A204.1 (cell line): Measurements from ENCODE around the gene GRM7.
"Not testable (repeated sequence)": the region's sequence is repeated elsewhere in the genome, so short reads cannot be mapped to it uniquely, and the experiment has no call there.

ENCODE experiments used
- FAIRE-seq: peaks from 2 replicates; lab custom pipeline; 2012; peaks lifted over from hg19 to GRCh38; lab: Jason Lieb, UNC

GRM7 gene

DNA sequence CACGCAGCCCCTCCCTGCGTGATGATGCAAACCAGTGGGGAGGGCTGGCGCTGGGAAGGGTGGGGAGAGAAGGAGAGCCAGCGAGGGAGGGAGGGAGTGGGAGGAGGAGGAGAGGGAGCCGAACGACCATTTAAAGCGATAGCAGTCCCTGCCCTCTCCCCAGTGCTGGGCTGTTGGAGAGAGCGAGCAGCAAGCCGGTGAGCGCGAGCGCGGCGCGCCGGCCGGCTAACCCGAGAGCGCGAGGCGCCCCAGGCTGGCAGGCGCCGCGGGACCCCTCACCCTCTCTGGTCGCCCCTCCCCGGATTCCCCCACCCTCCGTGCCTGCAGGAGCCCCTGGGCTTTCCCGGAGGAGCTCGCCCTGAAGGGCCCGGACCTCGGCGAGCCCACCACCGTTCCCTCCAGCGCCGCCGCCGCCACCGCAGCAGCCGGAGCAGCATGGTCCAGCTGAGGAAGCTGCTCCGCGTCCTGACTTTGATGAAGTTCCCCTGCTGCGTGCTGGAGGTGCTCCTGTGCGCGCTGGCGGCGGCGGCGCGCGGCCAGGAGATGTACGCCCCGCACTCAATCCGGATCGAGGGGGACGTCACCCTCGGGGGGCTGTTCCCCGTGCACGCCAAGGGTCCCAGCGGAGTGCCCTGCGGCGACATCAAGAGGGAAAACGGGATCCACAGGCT, at the start of gene GRM7:
Gene GRM7, plus strand, starts transcription at position 162 of the 671 bp plus-strand sequence.
- FAIRE-seq, result no peak

- no peak for FAIRE-seq
Measured at GRCh38 chr3:6821411-6821810, 39.5 kb upstream of the GRM7 start.

GRCh38 chr3:6825524-6825923, 35.4 kb upstream of the GRM7 start:
- no peak for FAIRE-seq

DNA sequence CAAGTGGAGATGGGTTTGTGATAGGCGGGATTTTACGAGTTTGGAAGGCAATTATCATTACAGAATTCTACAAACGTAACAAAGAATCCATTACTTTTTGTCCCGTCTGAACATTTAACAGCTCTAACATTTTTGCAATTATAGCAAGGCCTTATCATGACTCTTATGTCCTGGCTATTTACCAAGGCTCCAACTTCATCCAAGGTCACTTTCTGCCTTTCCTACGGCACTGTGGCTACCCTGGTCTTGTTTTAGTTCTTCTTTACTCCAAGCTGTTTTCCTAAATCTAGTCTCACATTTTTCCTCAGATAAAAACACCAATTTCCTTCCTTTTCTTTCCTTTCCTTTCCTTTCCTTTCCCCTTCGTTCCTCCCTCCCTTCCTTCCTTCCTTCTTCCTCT, 33.5 kb upstream of the GRM7 start:
- no peak for FAIRE-seq

DNA sequence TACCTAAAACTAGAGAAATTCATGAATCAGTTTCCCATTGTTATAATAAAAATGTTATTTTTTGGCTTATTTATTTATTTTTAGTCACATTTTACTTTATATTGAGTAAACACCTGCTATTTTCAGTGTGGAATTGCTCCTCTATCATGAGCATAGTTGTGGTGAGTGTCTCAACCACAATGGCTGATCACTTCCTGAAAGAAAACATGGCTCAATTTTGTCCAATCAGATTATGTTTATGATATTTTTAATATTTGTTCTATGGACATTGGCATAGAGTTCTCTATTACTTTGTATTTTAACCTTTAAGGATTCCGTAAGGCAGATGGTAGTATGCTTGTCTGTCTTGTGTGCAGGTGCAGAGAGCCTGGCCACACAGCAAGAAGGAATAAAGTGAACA, 16.2 kb upstream of the GRM7 start:
- FAIRE-seq, result no peak

GRCh38 chr3:6854184-6854583, 6.7 kb upstream of the GRM7 start:
- no peak for FAIRE-seq

DNA sequence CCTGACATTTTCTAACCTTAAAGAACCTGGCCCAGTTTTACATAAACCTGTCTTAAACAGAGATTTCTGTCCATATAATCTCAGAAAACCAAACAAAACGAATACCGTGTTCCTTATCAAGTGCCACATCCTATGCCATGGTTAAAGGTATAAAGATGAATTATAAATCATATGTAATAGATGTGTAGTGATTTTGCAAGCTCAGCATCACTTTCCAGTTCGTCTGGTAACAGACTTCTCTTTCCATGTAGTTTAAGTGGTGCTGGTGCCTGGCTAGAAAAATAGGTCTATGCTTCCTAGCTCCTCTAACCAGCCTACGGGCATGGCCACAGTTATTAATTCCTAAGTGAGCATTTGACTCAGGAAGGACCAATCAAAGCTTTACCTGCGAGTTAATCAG, 3.4 kb upstream of the GRM7 start:
- no peak for FAIRE-seq

DNA sequence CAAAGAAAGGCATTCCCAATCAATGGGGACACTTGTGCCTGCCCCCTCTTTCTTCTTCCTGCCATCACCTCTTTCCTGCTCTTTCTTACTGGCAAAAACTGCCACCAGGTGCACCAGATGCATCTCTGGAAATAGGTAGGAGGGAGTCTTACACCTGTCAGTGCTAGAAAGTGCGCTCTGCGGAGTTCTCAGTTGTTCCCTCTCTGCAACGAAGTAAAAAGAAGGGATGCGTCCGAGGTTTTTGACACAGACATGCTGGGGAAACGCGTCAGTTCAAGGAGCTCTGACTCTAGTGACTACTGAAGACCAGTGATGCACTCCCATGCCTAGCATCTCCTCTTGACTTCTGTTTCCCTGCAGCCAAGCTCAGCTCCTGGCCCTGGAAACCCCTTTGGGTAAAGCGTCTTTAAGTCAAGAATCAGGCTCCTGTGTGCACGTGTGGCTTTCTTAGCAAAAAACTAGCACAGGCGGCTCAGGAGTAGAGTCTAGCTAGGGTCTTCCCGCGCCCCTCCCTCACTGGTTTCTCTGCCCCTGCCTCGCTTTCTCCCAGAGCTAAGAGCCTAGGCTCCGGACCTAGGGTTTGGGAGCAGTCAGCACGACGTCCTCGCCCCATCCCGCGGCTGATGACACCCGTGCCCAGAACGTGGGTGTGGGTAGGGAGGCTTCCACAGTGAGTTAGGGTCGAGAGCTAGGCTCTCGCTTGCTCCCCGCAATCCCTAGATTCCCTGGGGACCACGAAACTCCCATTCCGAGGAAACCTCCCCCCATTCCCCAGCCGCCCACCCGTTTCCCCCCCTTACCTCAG, 564 bp upstream of the GRM7 start:
- no peak for FAIRE-seq

DNA sequence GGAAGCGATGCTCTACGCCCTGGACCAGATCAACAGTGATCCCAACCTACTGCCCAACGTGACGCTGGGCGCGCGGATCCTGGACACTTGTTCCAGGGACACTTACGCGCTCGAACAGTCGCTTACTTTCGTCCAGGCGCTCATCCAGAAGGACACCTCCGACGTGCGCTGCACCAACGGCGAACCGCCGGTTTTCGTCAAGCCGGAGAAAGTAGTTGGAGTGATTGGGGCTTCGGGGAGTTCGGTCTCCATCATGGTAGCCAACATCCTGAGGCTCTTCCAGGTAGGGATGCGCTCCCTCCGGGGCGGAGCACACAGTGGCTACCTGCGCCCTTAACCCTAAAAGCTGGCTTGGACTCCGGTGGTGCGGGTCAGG, 698 bp downstream of the GRM7 start:
- no peak for FAIRE-seq

DNA sequence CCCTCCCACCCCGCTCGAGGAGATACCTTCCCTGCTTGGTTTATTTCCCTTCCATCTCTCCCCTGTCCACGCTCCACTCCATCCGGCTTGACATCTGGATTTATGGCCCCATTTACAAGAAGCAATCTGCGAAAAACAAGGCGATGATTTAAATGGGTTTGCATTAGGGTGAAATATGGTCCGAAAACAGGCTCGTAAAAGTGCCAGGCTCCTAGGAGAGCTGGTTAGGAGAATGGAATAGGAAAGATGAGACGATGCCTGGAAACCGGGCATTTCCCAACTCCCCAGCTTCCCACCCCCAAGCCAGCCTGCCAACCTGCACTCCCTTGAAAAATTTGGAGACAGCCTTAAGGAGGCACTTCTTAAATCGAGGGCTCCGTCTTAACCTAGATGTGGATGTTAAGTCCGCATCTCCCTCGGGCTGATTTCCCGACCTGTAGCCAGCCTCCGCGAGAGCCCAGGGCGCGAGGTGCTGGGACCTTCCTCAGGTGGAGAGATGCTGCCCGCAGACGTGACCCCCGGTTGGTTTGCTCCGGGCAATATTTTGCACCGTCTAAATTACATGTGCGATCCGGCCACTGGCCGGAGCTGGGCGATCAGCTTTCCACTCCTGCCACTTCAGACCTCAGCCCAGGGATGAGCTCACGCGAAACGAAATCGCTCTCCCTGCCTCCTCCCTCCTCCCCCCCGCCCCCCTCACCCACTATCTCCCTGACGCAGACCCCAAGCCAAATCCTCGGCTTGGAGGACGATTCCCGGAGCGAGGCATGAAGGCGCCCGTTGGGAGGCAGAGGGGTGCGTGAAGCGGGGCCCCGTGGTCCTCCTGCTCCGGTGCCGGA, 1.3 kb downstream of the GRM7 start:
- FAIRE-seq, result no peak

DNA sequence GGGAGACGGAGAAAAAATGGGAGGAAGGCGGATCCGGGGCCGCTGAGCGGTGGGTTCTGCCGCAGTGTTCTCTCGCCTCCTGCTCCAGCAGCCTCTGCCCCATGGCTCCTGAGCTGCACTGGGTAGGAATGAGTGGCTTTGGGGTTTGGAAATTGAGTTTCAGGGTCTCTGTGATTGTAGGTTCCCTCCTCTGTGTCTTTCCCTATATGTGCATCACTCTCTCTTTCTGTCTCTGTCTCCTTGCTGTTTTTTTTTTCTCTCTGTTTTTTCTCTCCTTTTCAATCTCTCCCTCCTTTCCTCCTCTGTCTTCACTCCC, 1.9 kb downstream of the GRM7 start:
- FAIRE-seq, result no peak

DNA sequence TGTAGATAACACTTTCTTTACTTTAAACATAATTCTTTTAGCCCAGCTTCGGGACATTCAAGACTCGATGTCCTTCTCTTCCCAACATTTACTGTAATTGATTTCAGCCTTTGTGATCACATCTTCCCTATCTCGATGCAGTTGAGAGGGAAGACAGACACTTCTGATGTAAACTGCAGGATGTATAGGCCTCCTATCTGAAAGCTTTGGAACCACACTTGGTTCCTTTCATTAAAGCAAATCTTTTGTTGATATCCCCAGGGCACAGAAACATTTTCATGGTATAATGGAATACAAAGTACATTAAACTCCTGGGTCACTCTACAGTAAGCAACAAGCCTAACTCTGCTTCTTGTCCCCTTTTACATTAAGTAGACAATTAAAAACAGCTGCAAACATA, 6.4 kb downstream of the GRM7 start:
- no peak for FAIRE-seq

DNA sequence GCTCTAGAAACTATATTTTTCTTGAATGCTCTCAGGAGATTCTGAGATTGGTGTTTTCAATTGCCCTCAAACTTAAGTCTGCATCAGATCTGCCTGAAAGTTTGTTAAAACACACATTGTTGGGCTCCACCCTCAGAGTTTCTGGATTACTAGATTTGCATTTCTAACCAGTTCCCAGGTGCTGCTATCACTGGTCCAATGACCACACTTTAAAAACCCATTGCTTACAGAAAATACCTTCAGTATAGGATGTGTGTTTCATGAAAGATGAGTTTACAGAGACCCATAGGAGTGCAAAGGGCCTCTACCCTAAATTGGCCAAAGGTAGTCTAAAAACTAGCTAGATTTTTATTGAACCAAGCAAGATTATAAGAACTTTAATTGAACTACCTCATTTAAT, 17.8 kb downstream of the GRM7 start:
- FAIRE-seq, result no peak

GRCh38 chr3:6912240-6912639, 51.3 kb downstream of the GRM7 start:
- FAIRE-seq, result no peak

DNA sequence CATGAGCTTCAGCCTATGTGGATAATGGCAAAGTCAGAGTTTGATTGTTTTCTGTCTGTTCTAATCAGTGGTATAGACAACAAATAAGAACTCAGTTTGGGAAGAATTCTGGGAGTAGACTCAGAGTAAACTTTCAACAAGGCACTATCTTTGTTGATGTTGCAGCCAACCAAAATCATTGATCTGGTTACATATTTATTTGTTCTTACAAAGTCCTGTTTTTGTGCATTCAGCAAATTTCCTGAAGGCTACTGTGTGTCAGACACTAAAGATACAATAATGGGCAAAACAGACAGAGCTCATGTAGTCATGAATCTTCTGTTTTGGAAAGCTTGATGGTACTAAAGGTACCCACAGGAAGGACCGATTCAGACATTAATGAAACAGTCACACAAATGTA, 55.0 kb downstream of the GRM7 start:
- no peak for FAIRE-seq

- no peak for FAIRE-seq
Measured at GRCh38 chr3:6921066-6921465, 60.2 kb downstream of the GRM7 start.

GRCh38 chr3:6921876-6922275, 61.0 kb downstream of the GRM7 start:
- FAIRE-seq, result no peak

GRCh38 chr3:6928064-6928463, 67.1 kb downstream of the GRM7 start:
- no peak for FAIRE-seq

- no peak for FAIRE-seq
Measured at GRCh38 chr3:6929918-6930317, 69.0 kb downstream of the GRM7 start.

- not testable (repeated sequence) for FAIRE-seq
Measured at GRCh38 chr3:6935418-6935817, 74.5 kb downstream of the GRM7 start.

GRCh38 chr3:6935970-6936369, 75.1 kb downstream of the GRM7 start:
- FAIRE-seq, result no peak

- FAIRE-seq, result no peak
Measured at GRCh38 chr3:6962801-6963200, 101.9 kb downstream of the GRM7 start.

DNA sequence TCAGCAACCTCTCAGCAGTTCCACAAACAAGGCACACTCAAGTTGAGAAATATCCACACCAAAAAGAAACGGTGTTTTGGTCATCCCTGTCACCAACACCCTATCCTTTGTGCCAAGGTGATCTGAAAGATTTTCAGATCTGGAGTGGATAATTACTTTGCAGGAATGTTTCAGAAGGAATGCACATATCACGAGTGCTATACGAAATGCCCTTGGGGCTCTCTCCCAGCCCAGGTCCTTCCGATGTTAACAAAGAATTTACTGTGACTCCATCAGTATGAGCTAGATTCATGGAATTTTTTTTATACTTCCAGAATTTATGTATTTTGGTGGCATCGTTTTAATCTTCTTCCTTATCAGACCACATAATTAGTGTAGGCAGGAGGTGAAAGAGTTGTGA, 105.0 kb downstream of the GRM7 start:
- no peak for FAIRE-seq
